BJ (cell line): ENCODE measurements around the gene LRCH2. TPM values are rescaled to one million over a fixed set of nuclear protein-coding genes. Genes with fewer than 3 reads are reported as not detected.

Experiments used
- CTCF ChIA-PET: fragments of 350-600 bp; formaldehyde crosslinking; extraction: SDS; loops from one replicate; lab custom pipeline; 2021; ENCODE audit warnings: antibody characterized with exemption, inconsistent platforms; lab: Yijun Ruan, JAX
- POLR2A ChIA-PET: fragments of 300-600 bp; sonication (Branson Sonifier 250); formaldehyde crosslinking; extraction: SDS; loops from one replicate; lab custom pipeline; 2021; ENCODE audit warnings: antibody characterized with exemption; lab: Charles Lee
- DNase-seq: peaks from one replicate; pipeline ENCODE4 v3.0.0-alpha.2; 2011; ENCODE audit warnings: low read depth
- H3K27me3 ChIP-seq: 2 replicates; pipeline ENCODE4 v1.6.0; 2011; ENCODE audit warnings: low read length; ENCODE audit not compliant: control insufficient read depth, insufficient read depth
- H3K36me3 ChIP-seq: 2 replicates; pipeline ENCODE4 v1.5.1; 2011; ENCODE audit warnings: low read length; ENCODE audit not compliant: control insufficient read depth, insufficient read depth
- H3K4me3 ChIP-seq: 2 replicates; pipeline ENCODE4 v1.5.1; 2011; ENCODE audit warnings: low read depth, mild to moderate bottlenecking, control low read depth, low read length
- CTCF ChIP-seq: IDR thresholded peaks from 2 replicates; pipeline ENCODE4 v1.5.1; 2011; ENCODE audit warnings: low read depth, mild to moderate bottlenecking, control low read depth, inconsistent platforms, low read length, moderate library complexity; ENCODE audit not compliant: insufficient read depth
- polyA plus RNA-seq: library from polyadenylated mRNA; depleted of rRNA; stranded (reverse); fragments of >200 nt; gene quantifications from 2 replicates; pipeline ENCODE4 v1.2.3, GENCODE V29; 2011

Gene LRCH2
- polyA plus RNA-seq, 1 experiment = 1.5 TPM

- no peak overlapping the region for H3K4me3 ChIP-seq
- ChIA-PET POLR2A (no interaction called here), CTCF (no interaction called here)
- no peaks in the 10 kb centered on the region for H3K27me3 ChIP-seq
- no peak for DNase-seq
- H3K36me3 ChIP-seq = no peaks in the 10 kb centered on the region
- TF ChIP-seq CTCF = no peak
Measured at GRCh38 chrX:115138040-115138439, 95.9 kb downstream of the LRCH2 start.

GRCh38 chrX:115134382-115134781 is 99.5 kb downstream of the LRCH2 start:
- no peak for TF ChIP-seq CTCF
- Histone ChIP-seq H3K27me3 (no peaks in the 10 kb centered on the region), H3K4me3 (no peak overlapping the region), H3K36me3 (no peaks in the 10 kb centered on the region)
- DNase-seq = no peak
- ChIA-PET POLR2A (no interaction called here), CTCF (interaction anchor here (0.6 kb wide), 1 partner anchor 190 kb away, joined by 4 read pairs; no protein-coding TSS in a partner anchor)

- ChIA-PET POLR2A (no interaction called here), CTCF (no interaction called here)
- no peaks in the 10 kb centered on the region for H3K27me3 ChIP-seq
- no peak overlapping the region for H3K4me3 ChIP-seq
- no peak for TF ChIP-seq CTCF
- H3K36me3 ChIP-seq = no peaks in the 10 kb centered on the region
- no peak for DNase-seq
Measured at GRCh38 chrX:115112411-115112810, 121.5 kb downstream of the LRCH2 start.

GRCh38 chrX:115098897-115099296 is 135.0 kb downstream of the LRCH2 start:
- TF ChIP-seq CTCF = no peak
- Histone ChIP-seq H3K27me3 (no peaks in the 10 kb centered on the region), H3K4me3 (no peak overlapping the region), H3K36me3 (peaks cover 2% of the 10 kb centered on the region; the same call in 1 of the 2 replicates)
- ChIA-PET POLR2A (no interaction called here), CTCF (no interaction called here)
- no peak for DNase-seq

- TF ChIP-seq CTCF = no peak
- DNase-seq = no peak
- ChIA-PET POLR2A (no interaction called here), CTCF (no interaction called here)
- H3K36me3 ChIP-seq = no peaks in the 10 kb centered on the region
- no peak overlapping the region for H3K4me3 ChIP-seq
- H3K27me3 ChIP-seq = no peaks in the 10 kb centered on the region
Measured at GRCh38 chrX:115093191-115093590, 140.7 kb downstream of the LRCH2 start.
